Right lobe of liver (tissue), 4 donors: ENCODE data around the gene ACTR1A.

Source experiments
- POLR2A ChIP-seq: fragments of 450-650 bp; IDR thresholded peaks from one replicate; pipeline ENCODE4 v1.6.1; 2017; ENCODE audit warnings: antibody characterized with exemption, mild to moderate bottlenecking
- TF ChIP-seq, protein P1 (sequence below), 4 donors: fragments of 200-600 bp in 3 of 4; fragments of 450-650 bp in 1 of 4; IDR thresholded peaks; one replicate each; pipeline versions ENCODE4 v1.5.1 to v1.8.0; 2016 to 2022; ENCODE audit warnings: antibody characterized with exemption in 4 of 4, mild to moderate bottlenecking in 2 of 4
- donor health status: DM: no; HTN: no; CAD: no.
- donor health status: DM: no; HTN: no; CAD: no.
- donor health status: DM: no; HTN: yes; CAD: no.

DNA sequence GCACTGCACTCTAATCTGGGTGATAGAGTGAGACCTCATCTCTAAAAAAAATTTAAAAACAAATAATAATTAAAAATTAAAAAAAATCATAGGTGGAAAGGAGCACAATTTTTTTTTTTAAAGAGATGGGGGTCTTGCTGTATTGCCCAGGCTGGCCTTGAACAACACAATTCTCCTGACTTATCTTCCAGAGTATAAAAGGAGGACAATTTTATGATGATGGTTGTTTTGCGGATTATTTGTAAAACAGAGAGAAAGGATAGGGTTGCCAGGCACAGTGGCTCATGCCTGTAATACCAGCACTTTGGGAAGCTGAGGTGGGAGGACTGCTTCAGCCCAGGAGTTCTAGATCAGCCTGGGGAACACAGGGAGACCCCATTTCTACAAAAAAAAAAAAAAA is 5.0 kb downstream of the ACTR1A start:
- TF ChIP-seq, protein P1, sequence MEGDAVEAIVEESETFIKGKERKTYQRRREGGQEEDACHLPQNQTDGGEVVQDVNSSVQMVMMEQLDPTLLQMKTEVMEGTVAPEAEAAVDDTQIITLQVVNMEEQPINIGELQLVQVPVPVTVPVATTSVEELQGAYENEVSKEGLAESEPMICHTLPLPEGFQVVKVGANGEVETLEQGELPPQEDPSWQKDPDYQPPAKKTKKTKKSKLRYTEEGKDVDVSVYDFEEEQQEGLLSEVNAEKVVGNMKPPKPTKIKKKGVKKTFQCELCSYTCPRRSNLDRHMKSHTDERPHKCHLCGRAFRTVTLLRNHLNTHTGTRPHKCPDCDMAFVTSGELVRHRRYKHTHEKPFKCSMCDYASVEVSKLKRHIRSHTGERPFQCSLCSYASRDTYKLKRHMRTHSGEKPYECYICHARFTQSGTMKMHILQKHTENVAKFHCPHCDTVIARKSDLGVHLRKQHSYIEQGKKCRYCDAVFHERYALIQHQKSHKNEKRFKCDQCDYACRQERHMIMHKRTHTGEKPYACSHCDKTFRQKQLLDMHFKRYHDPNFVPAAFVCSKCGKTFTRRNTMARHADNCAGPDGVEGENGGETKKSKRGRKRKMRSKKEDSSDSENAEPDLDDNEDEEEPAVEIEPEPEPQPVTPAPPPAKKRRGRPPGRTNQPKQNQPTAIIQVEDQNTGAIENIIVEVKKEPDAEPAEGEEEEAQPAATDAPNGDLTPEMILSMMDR (IDR thresholded peaks at IDR 0.05), result no peak
- TF ChIP-seq POLR2A, result no peak
